Prostate gland (tissue), 2 donors: Measurements from ENCODE around the gene EHBP1L1.

ENCODE experiments used
- POLR2A ChIP-seq: fragments of 450-650 bp; IDR thresholded peaks from one replicate; pipeline ENCODE4 v1.6.1; 2016; ENCODE audit warnings: antibody characterized with exemption, mild to moderate bottlenecking
- POLR2AphosphoS5 ChIP-seq: sonication (generic); formaldehyde crosslinking; IDR thresholded peaks from one replicate; pipeline ENCODE4 v1.6.1; 2017; ENCODE audit warnings: antibody characterized with exemption
- TF ChIP-seq, protein P1 (sequence below), 4 experiments: fragments of 200-600 bp in 2 of 4; fragments of 450-650 bp in 2 of 4; sonication (generic) in 2 of 4; IDR thresholded peaks; 1 replicate in 3 of 4; 2 replicates in 1 of 4; pipeline ENCODE4 v1.5.1; 2016 to 2019; ENCODE audit warnings: antibody characterized with exemption in 4 of 4, mild to moderate bottlenecking in 2 of 4, moderate library complexity in 2 of 4

DNA sequence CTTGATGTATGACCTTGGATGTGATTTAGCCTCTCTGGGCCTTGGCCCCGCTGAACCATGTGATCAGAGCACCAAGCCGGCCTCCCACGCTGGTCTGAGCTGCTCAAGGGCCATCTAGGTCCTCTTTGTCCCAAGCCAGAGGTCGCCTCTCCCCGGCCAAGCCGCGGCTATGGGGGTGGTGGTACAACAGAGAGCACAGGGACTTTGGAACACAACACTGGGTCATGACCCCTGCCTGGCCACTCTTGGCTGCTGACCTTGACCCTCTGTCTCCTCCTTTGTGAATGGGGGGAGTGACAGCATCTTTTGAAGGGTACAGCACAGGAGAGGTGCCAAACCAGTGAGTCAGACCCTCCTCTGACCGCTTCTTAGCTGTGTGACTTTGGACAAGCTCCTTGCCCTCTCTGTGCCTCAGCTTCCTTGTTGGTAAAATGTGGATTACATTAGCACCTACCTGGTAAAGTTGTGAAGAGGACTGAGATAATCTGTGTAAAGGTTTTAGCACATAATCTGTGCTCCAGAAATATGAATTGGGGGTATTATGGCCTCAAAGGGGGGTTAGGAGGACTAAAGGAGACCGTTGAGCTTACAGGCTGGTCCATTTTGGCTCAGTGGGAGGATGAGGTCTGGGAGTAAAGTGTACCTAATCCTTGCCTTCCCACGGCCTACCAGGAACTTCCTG, 46.2 kb upstream of the EHBP1L1 start:
- no peak for TF ChIP-seq POLR2AphosphoS5
- TF ChIP-seq, protein P1, sequence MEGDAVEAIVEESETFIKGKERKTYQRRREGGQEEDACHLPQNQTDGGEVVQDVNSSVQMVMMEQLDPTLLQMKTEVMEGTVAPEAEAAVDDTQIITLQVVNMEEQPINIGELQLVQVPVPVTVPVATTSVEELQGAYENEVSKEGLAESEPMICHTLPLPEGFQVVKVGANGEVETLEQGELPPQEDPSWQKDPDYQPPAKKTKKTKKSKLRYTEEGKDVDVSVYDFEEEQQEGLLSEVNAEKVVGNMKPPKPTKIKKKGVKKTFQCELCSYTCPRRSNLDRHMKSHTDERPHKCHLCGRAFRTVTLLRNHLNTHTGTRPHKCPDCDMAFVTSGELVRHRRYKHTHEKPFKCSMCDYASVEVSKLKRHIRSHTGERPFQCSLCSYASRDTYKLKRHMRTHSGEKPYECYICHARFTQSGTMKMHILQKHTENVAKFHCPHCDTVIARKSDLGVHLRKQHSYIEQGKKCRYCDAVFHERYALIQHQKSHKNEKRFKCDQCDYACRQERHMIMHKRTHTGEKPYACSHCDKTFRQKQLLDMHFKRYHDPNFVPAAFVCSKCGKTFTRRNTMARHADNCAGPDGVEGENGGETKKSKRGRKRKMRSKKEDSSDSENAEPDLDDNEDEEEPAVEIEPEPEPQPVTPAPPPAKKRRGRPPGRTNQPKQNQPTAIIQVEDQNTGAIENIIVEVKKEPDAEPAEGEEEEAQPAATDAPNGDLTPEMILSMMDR (IDR thresholded peaks at IDR 0.05) = no peak
- TF ChIP-seq POLR2A = no peak
